Brain microvascular endothelial cell (primary cell): ENCODE results near the gene F11.
A peak's percentile ranks its signal among the peaks of the same experiment; 100 is the strongest.

Experiments
- DNase-seq: peaks from one replicate; pipeline ENCODE4 v3.0.0-alpha.2; 2020
- H3K27ac ChIP-seq: fragments of 250-450 bp; sonication (Bioruptor Pico); 2 replicates; pipeline ENCODE4 v1.5.1; 2020; ENCODE audit warnings: mild to moderate bottlenecking, moderate library complexity
- H3K27me3 ChIP-seq: fragments of 250-450 bp; sonication (Bioruptor Pico); replicated peaks from 2 replicates; pipeline ENCODE4 v1.5.1; 2020; ENCODE audit warnings: mild to moderate bottlenecking
- H3K36me3 ChIP-seq: fragments of 250-450 bp; sonication (Bioruptor Pico); replicated peaks from 2 replicates; pipeline ENCODE4 v1.5.1; 2020; ENCODE audit warnings: mild to moderate bottlenecking
- H3K4me3 ChIP-seq: 2 replicates; pipeline ENCODE4 v1.5.1; 2011; ENCODE audit warnings: low read depth, mild to moderate bottlenecking, control low read depth, low read length, moderate library complexity
- CTCF ChIP-seq: IDR thresholded peaks from 2 replicates; pipeline ENCODE4 v1.5.1; 2011; ENCODE audit warnings: low read depth, mild to moderate bottlenecking, moderate library complexity, low read length, control low read depth, inconsistent platforms; ENCODE audit errors: missing control alignments
- in situ Hi-C: cut with HindIII; loops from 2 replicates; pipeline ENCODE4 v1.10.0; 2017; ENCODE audit warnings: low sequenced_read_pairs, low pct_ligation_motif_present

F11 gene

GRCh38 chr4:186291256-186291890 is 25.4 kb downstream of the F11 start:
- H3K36me3 ChIP-seq, result no peaks in the 10 kb centered on the region
- in situ Hi-C loops, result loop anchor here (25.0 kb wide), 1 partner anchor 296 kb away; no protein-coding TSS in a partner anchor
- H3K27ac ChIP-seq, result no peak overlapping the region
- TF ChIP-seq CTCF, result no peak
- DNase-seq, result no peak
- H3K4me3 ChIP-seq, result no peak overlapping the region
- H3K27me3 ChIP-seq, result no peaks in the 10 kb centered on the region

- in situ Hi-C loops, result loop anchor here (25.0 kb wide), 1 partner anchor 293 kb away; no protein-coding TSS in a partner anchor
- DNase-seq, result no peak
- no peak overlapping the region for H3K27ac ChIP-seq
Observed at GRCh38 chr4:186294160-186294559, 28.2 kb downstream of the F11 start.

DNA sequence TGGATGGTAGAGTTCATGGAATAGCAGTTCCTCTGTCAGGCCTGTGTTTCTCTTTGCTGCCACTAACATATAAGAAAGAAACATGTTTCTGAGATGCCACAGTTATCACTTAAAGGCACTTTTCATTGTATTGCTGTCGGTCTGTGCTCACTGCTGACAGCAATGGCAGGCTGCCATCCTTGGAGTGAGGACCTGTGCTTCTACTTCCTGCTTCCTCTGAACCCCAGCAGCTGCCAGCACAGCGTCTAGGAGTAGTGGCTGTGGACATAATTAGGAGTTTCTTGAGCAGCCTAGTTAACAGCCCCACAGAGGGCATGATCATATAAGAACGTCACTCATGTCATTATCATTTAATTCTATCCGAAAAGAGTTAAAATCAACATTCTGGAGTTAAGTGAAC is 30.5 kb downstream of the F11 start:
- Histone ChIP-seq H3K36me3 (no peaks in the 10 kb centered on the region), H3K4me3 (no peak overlapping the region), H3K27me3 (no peaks in the 10 kb centered on the region), H3K27ac (no peak overlapping the region)
- DNase-seq, result no peak
- in situ Hi-C loops, result loop anchor here (25.0 kb wide), 1 partner anchor 291 kb away; no protein-coding TSS in a partner anchor
- no peak for TF ChIP-seq CTCF

More at GRCh38 chr4:186294160-186294559, 28.2 kb downstream of the F11 start:
- TF ChIP-seq CTCF, result no peak
- H3K36me3 ChIP-seq, result no peaks in the 10 kb centered on the region
- H3K27me3 ChIP-seq, result no peaks in the 10 kb centered on the region
- no peak overlapping the region for H3K4me3 ChIP-seq

- Histone ChIP-seq H3K4me3 (no peak overlapping the region), H3K27me3 (no peaks in the 10 kb centered on the region), H3K27ac (no peak overlapping the region), H3K36me3 (no peaks in the 10 kb centered on the region)
- in situ Hi-C loops, result loop anchor here (25.0 kb wide), 1 partner anchor 290 kb away; no protein-coding TSS in a partner anchor
- DNase-seq, result peak; percentile 48
- peak; percentile 52 for TF ChIP-seq CTCF
Observed at GRCh38 chr4:186297013-186297645, 31.1 kb downstream of the F11 start.

GRCh38 chr4:186298031-186298647 is 32.1 kb downstream of the F11 start:
- DNase-seq, result no peak
- Histone ChIP-seq H3K27ac (no peak overlapping the region), H3K4me3 (peak overlapping the region; percentile 9), H3K27me3 (no peaks in the 10 kb centered on the region), H3K36me3 (no peaks in the 10 kb centered on the region)
- in situ Hi-C loops, result loop anchor here (25.0 kb wide), 1 partner anchor 289 kb away; no protein-coding TSS in a partner anchor
- TF ChIP-seq CTCF, result no peak
